ENCODE data around the gene KCNIP4. TPM values are rescaled to one million over a fixed set of nuclear protein-coding genes. Genes with fewer than 3 reads are reported as not detected.

Gene KCNIP4
- total and polyA plus RNA-seq, 2 donors (not counting 1 experiment from before 2014, with no cell fraction given), result not detected

GRCh38 chr4:21605006-21605405, 343.6 kb downstream of the KCNIP4 start:
- Histone ChIP-seq H3K27me3 (replicated peaks in 1 of 4; ENCODE audit: control extremely low read depth in 1 of 4, control insufficient read depth in 3 of 4, insufficient read depth in 4 of 4, low read length in 3 of 4) (no peaks in the 10 kb centered on the region), H4K20me1 (ENCODE audit: control insufficient read depth, insufficient read depth, low read length, poor library complexity, severe bottlenecking) (no peaks in the 10 kb centered on the region), H3K9me3 (ENCODE audit: control extremely low read depth in 1 of 3, control insufficient read depth in 2 of 3, insufficient read depth in 1 of 3, low read length in 2 of 3) (peaks cover 0 to 1% (median 0%) of the 10 kb centered on the region in 3 donors), H3K4me1 (ENCODE audit: control insufficient read depth in 2 of 2, insufficient read depth in 2 of 2, low read length in 2 of 2) (no peaks in the 10 kb centered on the region), H3K9ac (ENCODE audit: low read length) (no peak overlapping the region), H3K36me3 (replicated peaks in 1 of 2; ENCODE audit: control extremely low read depth in 1 of 2, control insufficient read depth in 1 of 2, extremely low read depth in 1 of 2, insufficient read depth in 2 of 2, low read length in 1 of 2) (no peaks in the 10 kb centered on the region), H3K79me2 (ENCODE audit: control insufficient read depth, insufficient read depth, low read length) (no peaks in the 10 kb centered on the region), H3K4me3 (ENCODE audit: control extremely low read depth in 1 of 5, extremely low read depth in 1 of 5, insufficient read depth in 1 of 5, low read depth in 2 of 5, low read length in 4 of 5) (no peak overlapping the region), H2AFZ (ENCODE audit: insufficient read depth, low read depth, low read length, poor library complexity, severe bottlenecking) (no peak overlapping the region), H3K4me2 (replicated peaks; ENCODE audit: low read depth, low read length, poor library complexity, severe bottlenecking) (no peak overlapping the region), H3K27ac (ENCODE audit: low read length in 2 of 2) (no peak overlapping the region)
- peaks cover 4% of the 10 kb centered on the region for H3K9me3 Mint-ChIP-seq (ENCODE audit: insufficient read depth)
- 92% methylated on average over 2 of the region's 3 CpGs for WGBS (ENCODE audit: insufficient coverage)
- no peak overlapping the region for H3K4me3 Mint-ChIP-seq
- POLR2A ChIA-PET, result no interaction called here
- H3K4me1 Mint-ChIP-seq, result no peaks in the 10 kb centered on the region
- H3K27ac Mint-ChIP-seq, result no peak overlapping the region
- no peak for DNase-seq
- ATAC-seq (ENCODE audit: low read depth), result no peak
- TF ChIP-seq CTCF (IDR thresholded peaks at IDR 0.05), result no peak
- TF ChIP-seq EZH2 (IDR thresholded peaks at IDR 0.05; ENCODE audit: borderline replicate concordance, insufficient read depth, low read depth, low read length, poor library complexity, severe bottlenecking), result no peak
- intact Hi-C loops (cut with micrococcal nuclease), result no loop called here
- CTCF ChIA-PET, result no interaction called here
- H3K27me3 Mint-ChIP-seq, result no peaks in the 10 kb centered on the region

GRCh38 chr4:21596521-21596920, 352.1 kb downstream of the KCNIP4 start:
- intact Hi-C loops (cut with micrococcal nuclease), result no loop called here
- H3K4me1 ChIP-seq (ENCODE audit: control insufficient read depth in 2 of 2, insufficient read depth in 2 of 2, low read length in 2 of 2), result no peaks in the 10 kb centered on the region
- H3K79me2 ChIP-seq (ENCODE audit: control insufficient read depth, insufficient read depth, low read length), result no peaks in the 10 kb centered on the region
- no peak overlapping the region for H3K27ac Mint-ChIP-seq
- no peaks in the 10 kb centered on the region for H3K4me1 Mint-ChIP-seq
- H2AFZ ChIP-seq (ENCODE audit: insufficient read depth, low read depth, low read length, poor library complexity, severe bottlenecking), result no peak overlapping the region
- CTCF ChIA-PET, result no interaction called here
- H3K4me3 Mint-ChIP-seq, result no peak overlapping the region
- DNase-seq (no peak), ATAC-seq (ENCODE audit: low read depth) (no peak)
- no peaks in the 10 kb centered on the region for H4K20me1 ChIP-seq (ENCODE audit: control insufficient read depth, insufficient read depth, low read length, poor library complexity, severe bottlenecking)
- POLR2A ChIA-PET, result no interaction called here
- no peak overlapping the region for H3K4me2 ChIP-seq (replicated peaks; ENCODE audit: low read depth, low read length, poor library complexity, severe bottlenecking)
- H3K27me3 ChIP-seq (replicated peaks in 1 of 4; ENCODE audit: control extremely low read depth in 1 of 4, control insufficient read depth in 3 of 4, insufficient read depth in 4 of 4, low read length in 3 of 4), result no peaks in the 10 kb centered on the region
- H3K36me3 ChIP-seq (replicated peaks in 1 of 2; ENCODE audit: control extremely low read depth in 1 of 2, control insufficient read depth in 1 of 2, extremely low read depth in 1 of 2, insufficient read depth in 2 of 2, low read length in 1 of 2), result no peaks in the 10 kb centered on the region
- no peak overlapping the region for H3K9ac ChIP-seq (ENCODE audit: low read length)
- H3K4me3 ChIP-seq (ENCODE audit: control extremely low read depth in 1 of 5, extremely low read depth in 1 of 5, insufficient read depth in 1 of 5, low read depth in 2 of 5, low read length in 4 of 5), result no peak overlapping the region
- WGBS (ENCODE audit: insufficient coverage), result 87% methylated on average over 3 of the region's 5 CpGs
- H3K27me3 Mint-ChIP-seq, result no peaks in the 10 kb centered on the region
- TF ChIP-seq CTCF (IDR thresholded peaks at IDR 0.05) (no peak), EZH2 (IDR thresholded peaks at IDR 0.05; ENCODE audit: borderline replicate concordance, insufficient read depth, low read depth, low read length, poor library complexity, severe bottlenecking) (no peak)
- no peaks in the 10 kb centered on the region for H3K9me3 ChIP-seq (ENCODE audit: control extremely low read depth in 1 of 3, control insufficient read depth in 2 of 3, insufficient read depth in 1 of 3, low read length in 2 of 3)
- H3K9me3 Mint-ChIP-seq (ENCODE audit: insufficient read depth), result peaks cover 6% of the 10 kb centered on the region
- no peak overlapping the region for H3K27ac ChIP-seq (ENCODE audit: low read length in 2 of 2)
